ENCODE results near the gene EIF4G3. TPM values are rescaled to one million over a fixed set of nuclear protein-coding genes. Genes with fewer than 3 reads are reported as not detected.

EIF4G3 gene
- total and polyA plus RNA-seq, 7 donors = 11.3 to 58.1 (median 39.5) TPM

DNA sequence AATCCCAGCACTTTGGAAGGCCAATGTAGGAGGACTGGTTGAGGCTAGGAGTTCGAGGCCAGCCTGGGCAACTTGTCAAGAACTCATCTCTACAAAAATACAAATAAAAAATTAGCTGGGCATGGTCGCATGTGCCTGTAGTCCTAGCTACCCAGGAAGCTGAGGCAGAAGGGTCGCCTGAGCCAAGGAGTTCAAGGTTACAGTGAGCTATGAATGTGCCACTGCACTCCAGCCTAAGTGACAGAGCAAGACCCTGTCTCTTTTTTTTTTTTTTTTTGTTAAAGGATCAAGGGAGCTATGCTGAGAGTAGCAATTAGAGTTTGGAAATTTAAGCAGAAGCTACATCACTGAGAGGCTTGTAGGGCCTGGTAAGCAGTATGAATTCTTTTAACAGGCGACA, 70.9 kb downstream of the EIF4G3 start:
- Histone ChIP-seq H3K4me1 (peaks cover 10% of the 10 kb centered on the region), H3K9me3 (no peaks in the 10 kb centered on the region), H3K4me3 (no peak overlapping the region), H3K36me3 (ENCODE audit: insufficient read depth in 1 of 2, low read depth in 1 of 2) (peaks cover 0 to 11% of the 10 kb centered on the region in 2 donors), H3K27me3 (ENCODE audit: insufficient read depth in 3 of 3, low read length in 2 of 3) (no peaks in the 10 kb centered on the region), H3K27ac (no peak overlapping the region)
- intact Hi-C loops (cut with DNase I) = no loop called here
- no peak for DNase-seq
- no peak for ATAC-seq
- TF ChIP-seq, protein P1, sequence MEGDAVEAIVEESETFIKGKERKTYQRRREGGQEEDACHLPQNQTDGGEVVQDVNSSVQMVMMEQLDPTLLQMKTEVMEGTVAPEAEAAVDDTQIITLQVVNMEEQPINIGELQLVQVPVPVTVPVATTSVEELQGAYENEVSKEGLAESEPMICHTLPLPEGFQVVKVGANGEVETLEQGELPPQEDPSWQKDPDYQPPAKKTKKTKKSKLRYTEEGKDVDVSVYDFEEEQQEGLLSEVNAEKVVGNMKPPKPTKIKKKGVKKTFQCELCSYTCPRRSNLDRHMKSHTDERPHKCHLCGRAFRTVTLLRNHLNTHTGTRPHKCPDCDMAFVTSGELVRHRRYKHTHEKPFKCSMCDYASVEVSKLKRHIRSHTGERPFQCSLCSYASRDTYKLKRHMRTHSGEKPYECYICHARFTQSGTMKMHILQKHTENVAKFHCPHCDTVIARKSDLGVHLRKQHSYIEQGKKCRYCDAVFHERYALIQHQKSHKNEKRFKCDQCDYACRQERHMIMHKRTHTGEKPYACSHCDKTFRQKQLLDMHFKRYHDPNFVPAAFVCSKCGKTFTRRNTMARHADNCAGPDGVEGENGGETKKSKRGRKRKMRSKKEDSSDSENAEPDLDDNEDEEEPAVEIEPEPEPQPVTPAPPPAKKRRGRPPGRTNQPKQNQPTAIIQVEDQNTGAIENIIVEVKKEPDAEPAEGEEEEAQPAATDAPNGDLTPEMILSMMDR (IDR thresholded peaks at IDR 0.05) = no peak
- 92 to 95% (median 94%) methylated on average over 4 of the region's 4 CpGs for WGBS, 3 donors

DNA sequence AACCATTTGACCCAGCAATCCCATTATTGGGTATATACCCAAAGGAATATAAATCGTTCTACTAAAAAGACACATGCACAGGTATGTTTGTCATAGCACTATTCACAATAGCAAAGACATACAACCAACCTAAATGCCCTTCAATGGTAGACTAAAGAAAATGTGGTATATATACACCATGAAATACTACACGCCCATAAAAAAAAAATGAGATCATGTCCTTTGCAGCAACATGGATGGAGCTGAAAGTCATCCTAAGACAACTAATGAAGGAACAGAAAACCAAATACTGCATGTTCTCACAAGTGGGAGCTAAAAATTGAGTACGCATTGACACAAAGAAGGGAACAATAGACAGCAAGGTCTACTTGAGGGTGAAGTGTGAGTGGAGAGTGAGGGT, 72.0 kb downstream of the EIF4G3 start:
- intact Hi-C loops (cut with DNase I) = no loop called here
- no peaks in the 10 kb centered on the region for H3K27me3 ChIP-seq (ENCODE audit: insufficient read depth in 3 of 3, low read length in 2 of 3)
- 98% methylated on average over 3 of the region's 3 CpGs for WGBS, 3 donors
- H3K27ac ChIP-seq = no peak overlapping the region
- TF ChIP-seq, protein P1 (IDR thresholded peaks at IDR 0.05) = no peak
- H3K4me1 ChIP-seq = peaks cover 10% of the 10 kb centered on the region
- no peak for DNase-seq
- no peak overlapping the region for H3K4me3 ChIP-seq
- H3K9me3 ChIP-seq = no peaks in the 10 kb centered on the region
- H3K36me3 ChIP-seq (ENCODE audit: insufficient read depth in 1 of 2, low read depth in 1 of 2) = peaks cover 0 to 11% of the 10 kb centered on the region in 2 donors
- ATAC-seq = no peak

DNA sequence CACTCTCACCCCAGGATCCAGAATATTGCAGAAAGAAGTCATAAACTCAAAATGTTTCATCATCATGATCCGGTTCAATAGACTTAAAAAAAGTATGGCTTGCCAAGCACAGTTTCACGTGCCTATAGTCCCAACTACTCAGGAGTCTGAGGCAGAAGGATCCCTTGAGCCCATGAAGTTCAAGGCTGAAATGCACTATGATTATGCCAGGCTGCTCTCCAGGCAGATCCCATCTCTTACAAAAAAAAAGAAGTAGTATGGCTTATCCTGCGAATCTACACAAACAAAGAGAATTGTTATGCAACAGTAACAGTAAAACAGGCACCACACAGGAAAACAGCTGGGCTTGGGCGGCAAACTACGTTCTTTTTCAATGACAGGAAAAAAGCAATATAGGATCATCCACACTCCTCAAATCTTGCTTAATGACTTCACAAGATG, 76.2 kb downstream of the EIF4G3 start:
- Histone ChIP-seq H3K9me3 (no peaks in the 10 kb centered on the region), H3K36me3 (ENCODE audit: insufficient read depth in 1 of 2, low read depth in 1 of 2) (peaks cover 0 to 11% of the 10 kb centered on the region in 2 donors), H3K27ac (no peak overlapping the region), H3K27me3 (ENCODE audit: insufficient read depth in 3 of 3, low read length in 2 of 3) (no peaks in the 10 kb centered on the region), H3K4me1 (peaks cover 5% of the 10 kb centered on the region), H3K4me3 (no peak overlapping the region)
- intact Hi-C loops (cut with DNase I) = no loop called here
- TF ChIP-seq, protein P1 (IDR thresholded peaks at IDR 0.05) = no peak
- DNase-seq = peak in 1 of 2 donors; percentile 27
- WGBS, 3 donors = 52 to 62% (median 53%) methylated on average over 5 of the region's 5 CpGs
- ATAC-seq = peak in 1 of 4 donors; percentile 51

DNA sequence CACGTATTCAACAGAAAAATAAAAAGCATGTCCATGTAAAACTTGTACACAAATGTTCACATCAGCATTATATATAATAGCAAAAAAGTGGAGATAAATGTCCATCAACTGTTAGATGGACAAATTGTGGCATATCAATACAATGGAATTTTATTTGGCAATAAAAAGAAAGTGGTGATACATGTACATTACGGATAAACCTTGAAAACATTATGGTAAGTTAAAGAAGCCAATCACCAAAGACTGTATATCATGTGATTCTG, 76.9 kb downstream of the EIF4G3 start:
- no peak for ATAC-seq

More for the DNA sequence above, 76.9 kb downstream of the EIF4G3 start:
- Histone ChIP-seq H3K27ac (no peak overlapping the region), H3K4me3 (no peak overlapping the region), H3K27me3 (ENCODE audit: insufficient read depth in 3 of 3, low read length in 2 of 3) (no peaks in the 10 kb centered on the region), H3K9me3 (no peaks in the 10 kb centered on the region), H3K4me1 (peaks cover 5% of the 10 kb centered on the region), H3K36me3 (ENCODE audit: insufficient read depth in 1 of 2, low read depth in 1 of 2) (peaks cover 0 to 8% of the 10 kb centered on the region in 2 donors)
- intact Hi-C loops (cut with DNase I) = no loop called here
- DNase-seq = no peak
- WGBS, 3 donors = 92 to 96% (median 95%) methylated on average over 2 of the region's 2 CpGs
- TF ChIP-seq, protein P1 (IDR thresholded peaks at IDR 0.05) = no peak
